SK-N-SH treated with all-trans-retinoic acid at 6 μM for 48 hours (cell line): ENCODE measurements around the gene HCK.

Experiments used
- ATAC-seq: fragments of 200-7000 bp; cut with Tn5 transposase; 3 replicates; pipeline ENCODE4 v1.9.1; 2020; ENCODE audit warnings: mild to moderate bottlenecking, moderate library complexity
- BACH2 ChIP-seq: fragments of 250-450 bp; sonication (Bioruptor Pico); IDR thresholded peaks from 2 replicates; pipeline ENCODE4 v1.9.0; 2021; ENCODE audit warnings: mild to moderate bottlenecking, borderline replicate concordance
- CSDC2 ChIP-seq: fragments of 250-450 bp; sonication (Bioruptor Pico); IDR thresholded peaks from 2 replicates; pipeline ENCODE4 v1.5.0; 2020; ENCODE audit warnings: mild to moderate bottlenecking, moderate library complexity
- ESRRG ChIP-seq: fragments of 250-450 bp; sonication (Bioruptor Pico); IDR thresholded peaks from 2 replicates; pipeline ENCODE4 v1.6.1; 2021; ENCODE audit warnings: mild to moderate bottlenecking
- GLIS3 ChIP-seq: fragments of 250-450 bp; sonication (Bioruptor Pico); IDR thresholded peaks from 2 replicates; pipeline ENCODE4 v1.5.0; 2020; ENCODE audit warnings: mild to moderate bottlenecking, moderate library complexity
- ISL1 ChIP-seq: fragments of 250-450 bp; sonication (Bioruptor Pico); IDR thresholded peaks from 2 replicates; pipeline ENCODE4 v2.1.2; 2022; ENCODE audit warnings: mild to moderate bottlenecking, moderate library complexity
- OSR1 ChIP-seq: fragments of 250-450 bp; sonication (Bioruptor Pico); IDR thresholded peaks from 2 replicates; pipeline ENCODE4 v1.8.0; 2022; ENCODE audit warnings: moderate library complexity, mild to moderate bottlenecking, inconsistent platforms
- PPARA ChIP-seq: fragments of 250-450 bp; sonication (Bioruptor Pico); IDR thresholded peaks from 2 replicates; pipeline ENCODE4 v1.5.0; 2020; ENCODE audit warnings: mild to moderate bottlenecking, borderline replicate concordance
- RARB ChIP-seq: fragments of 250-450 bp; sonication (Bioruptor Pico); IDR thresholded peaks from 2 replicates; pipeline ENCODE4 v1.8.0; 2021; ENCODE audit warnings: mild to moderate bottlenecking, moderate library complexity
- SNAI2 ChIP-seq: fragments of 250-450 bp; sonication (Bioruptor Pico); IDR thresholded peaks from 2 replicates; pipeline ENCODE4 v1.5.0; 2020; ENCODE audit warnings: mild to moderate bottlenecking, moderate library complexity
- TCF4 ChIP-seq: fragments of 250-450 bp; sonication (Bioruptor Pico); IDR thresholded peaks from 2 replicates; pipeline ENCODE4 v1.8.0; 2021; ENCODE audit warnings: mild to moderate bottlenecking, moderate library complexity, borderline replicate concordance
- TOX ChIP-seq: fragments of 250-450 bp; sonication (Bioruptor Pico); IDR thresholded peaks from 2 replicates; pipeline ENCODE4 v1.8.0; 2021; ENCODE audit warnings: mild to moderate bottlenecking, moderate library complexity, borderline replicate concordance
- ZC3H10 ChIP-seq: fragments of 250-450 bp; sonication (Bioruptor Pico); IDR thresholded peaks from 2 replicates; pipeline ENCODE4 v1.5.1; 2021; ENCODE audit warnings: mild to moderate bottlenecking, moderate library complexity
- ZFP30 ChIP-seq: fragments of 450-650 bp; formaldehyde crosslinking; IDR thresholded peaks from 2 replicates; pipeline ENCODE4 v1.5.0; 2022; ENCODE audit warnings: mild to moderate bottlenecking, moderate library complexity
- ZNF565 ChIP-seq: fragments of 450-650 bp; formaldehyde crosslinking; conservative IDR thresholded peaks from 2 replicates; pipeline ENCODE4 v1.5.0; 2020; ENCODE audit warnings: low read depth, mild to moderate bottlenecking, moderate library complexity
- ZNF70 ChIP-seq: fragments of 450-650 bp; formaldehyde crosslinking; IDR thresholded peaks from 2 replicates; pipeline ENCODE4 v1.5.0; 2020; ENCODE audit warnings: mild to moderate bottlenecking, moderate library complexity
- ZNF8 ChIP-seq: fragments of 450-650 bp; formaldehyde crosslinking; IDR thresholded peaks from 2 replicates; pipeline ENCODE4 v1.5.0; 2020; ENCODE audit warnings: mild to moderate bottlenecking, moderate library complexity
- TF ChIP-seq, protein P1 (sequence below): fragments of 250-450 bp; sonication (Bioruptor Pico); IDR thresholded peaks from 2 replicates; pipeline ENCODE4 v1.8.0; 2021; ENCODE audit warnings: low read depth, mild to moderate bottlenecking, moderate library complexity, borderline replicate concordance
- TF ChIP-seq, protein P2 (sequence below): fragments of 250-450 bp; sonication (Bioruptor Pico); IDR thresholded peaks from 2 replicates; pipeline ENCODE4 v1.5.0; 2020; ENCODE audit warnings: mild to moderate bottlenecking, moderate library complexity
- TF ChIP-seq, protein P3 (sequence below): fragments of 250-450 bp; sonication (Bioruptor Pico); IDR thresholded peaks from 2 replicates; pipeline ENCODE4 v1.8.0; 2020; ENCODE audit warnings: mild to moderate bottlenecking, moderate library complexity, borderline replicate concordance
- TF ChIP-seq, protein P4 (sequence below): fragments of 250-450 bp; sonication (Bioruptor Pico); IDR thresholded peaks from 2 replicates; pipeline ENCODE4 v1.5.1; 2021; ENCODE audit warnings: mild to moderate bottlenecking, moderate library complexity

HCK gene

DNA sequence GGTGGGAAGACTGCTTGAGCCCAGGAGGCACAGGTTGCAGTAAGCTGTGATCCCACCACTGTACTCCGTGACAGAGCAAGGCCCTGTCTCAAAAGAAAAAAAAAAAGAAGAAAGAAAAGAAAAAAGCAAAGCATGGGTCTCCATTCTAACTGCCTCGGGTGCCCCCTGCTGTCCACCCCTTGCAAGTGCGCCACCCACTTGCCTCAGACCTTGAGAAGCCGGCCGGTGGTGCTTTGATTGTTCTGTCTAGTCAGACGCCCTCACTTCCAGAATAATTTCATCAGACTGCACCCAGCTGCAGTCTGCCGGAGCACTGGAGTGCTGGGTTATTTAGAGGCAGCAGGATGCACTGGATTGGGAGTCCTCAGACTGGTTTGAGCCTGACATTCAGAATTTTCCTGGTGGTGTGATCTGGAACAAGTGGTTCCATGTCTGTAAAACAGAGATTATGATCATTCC lies 39.9 kb downstream of the HCK start:
- no peak for TF ChIP-seq ZC3H10 (CRISPR knock-in tag)
- TF ChIP-seq ZNF70 (CRISPR knock-in tag), result no peak
- no peak for TF ChIP-seq RARB (CRISPR knock-in tag)
- TF ChIP-seq OSR1, result no peak
- ATAC-seq, result peak; percentile 93

DNA sequence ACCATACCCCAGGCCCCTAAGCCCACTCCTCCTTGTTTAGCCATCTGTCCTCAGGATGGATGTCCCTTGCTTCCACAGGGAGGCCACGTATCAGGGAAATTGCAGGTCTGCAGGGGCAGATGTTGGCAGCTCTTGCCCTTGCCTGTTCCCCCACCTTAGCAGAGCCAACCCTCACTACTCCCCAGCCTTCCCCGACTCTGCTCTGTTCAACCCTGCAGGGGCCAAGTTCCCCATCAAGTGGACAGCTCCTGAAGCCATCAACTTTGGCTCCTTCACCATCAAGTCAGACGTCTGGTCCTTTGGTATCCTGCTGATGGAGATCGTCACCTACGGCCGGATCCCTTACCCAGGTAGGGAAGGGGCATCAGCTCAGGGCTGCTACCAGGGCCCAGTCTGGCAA lies 46.7 kb downstream of the HCK start:
- TF ChIP-seq ISL1 (CRISPR knock-in tag) (no peak), OSR1 (no peak), ZNF8 (CRISPR knock-in tag) (no peak), ZNF70 (CRISPR knock-in tag) (no peak), ZC3H10 (CRISPR knock-in tag) (no peak), BACH2 (no peak), ZNF565 (CRISPR knock-in tag) (no peak), TOX (no peak), SNAI2 (no peak), PPARA (no peak), ESRRG (CRISPR knock-in tag) (no peak), TCF4 (CRISPR knock-in tag) (no peak), GLIS3 (CRISPR knock-in tag) (no peak), CSDC2 (no peak)
- TF ChIP-seq, protein P1, sequence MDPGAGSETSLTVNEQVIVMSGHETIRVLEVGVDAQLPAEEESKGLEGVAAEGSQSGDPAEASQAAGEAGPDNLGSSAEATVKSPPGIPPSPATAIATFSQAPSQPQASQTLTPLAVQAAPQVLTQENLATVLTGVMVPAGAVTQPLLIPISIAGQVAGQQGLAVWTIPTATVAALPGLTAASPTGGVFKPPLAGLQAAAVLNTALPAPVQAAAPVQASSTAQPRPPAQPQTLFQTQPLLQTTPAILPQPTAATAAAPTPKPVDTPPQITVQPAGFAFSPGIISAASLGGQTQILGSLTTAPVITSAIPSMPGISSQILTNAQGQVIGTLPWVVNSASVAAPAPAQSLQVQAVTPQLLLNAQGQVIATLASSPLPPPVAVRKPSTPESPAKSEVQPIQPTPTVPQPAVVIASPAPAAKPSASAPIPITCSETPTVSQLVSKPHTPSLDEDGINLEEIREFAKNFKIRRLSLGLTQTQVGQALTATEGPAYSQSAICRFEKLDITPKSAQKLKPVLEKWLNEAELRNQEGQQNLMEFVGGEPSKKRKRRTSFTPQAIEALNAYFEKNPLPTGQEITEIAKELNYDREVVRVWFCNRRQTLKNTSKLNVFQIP (CRISPR knock-in tag), result no peak
- TF ChIP-seq, protein P2, sequence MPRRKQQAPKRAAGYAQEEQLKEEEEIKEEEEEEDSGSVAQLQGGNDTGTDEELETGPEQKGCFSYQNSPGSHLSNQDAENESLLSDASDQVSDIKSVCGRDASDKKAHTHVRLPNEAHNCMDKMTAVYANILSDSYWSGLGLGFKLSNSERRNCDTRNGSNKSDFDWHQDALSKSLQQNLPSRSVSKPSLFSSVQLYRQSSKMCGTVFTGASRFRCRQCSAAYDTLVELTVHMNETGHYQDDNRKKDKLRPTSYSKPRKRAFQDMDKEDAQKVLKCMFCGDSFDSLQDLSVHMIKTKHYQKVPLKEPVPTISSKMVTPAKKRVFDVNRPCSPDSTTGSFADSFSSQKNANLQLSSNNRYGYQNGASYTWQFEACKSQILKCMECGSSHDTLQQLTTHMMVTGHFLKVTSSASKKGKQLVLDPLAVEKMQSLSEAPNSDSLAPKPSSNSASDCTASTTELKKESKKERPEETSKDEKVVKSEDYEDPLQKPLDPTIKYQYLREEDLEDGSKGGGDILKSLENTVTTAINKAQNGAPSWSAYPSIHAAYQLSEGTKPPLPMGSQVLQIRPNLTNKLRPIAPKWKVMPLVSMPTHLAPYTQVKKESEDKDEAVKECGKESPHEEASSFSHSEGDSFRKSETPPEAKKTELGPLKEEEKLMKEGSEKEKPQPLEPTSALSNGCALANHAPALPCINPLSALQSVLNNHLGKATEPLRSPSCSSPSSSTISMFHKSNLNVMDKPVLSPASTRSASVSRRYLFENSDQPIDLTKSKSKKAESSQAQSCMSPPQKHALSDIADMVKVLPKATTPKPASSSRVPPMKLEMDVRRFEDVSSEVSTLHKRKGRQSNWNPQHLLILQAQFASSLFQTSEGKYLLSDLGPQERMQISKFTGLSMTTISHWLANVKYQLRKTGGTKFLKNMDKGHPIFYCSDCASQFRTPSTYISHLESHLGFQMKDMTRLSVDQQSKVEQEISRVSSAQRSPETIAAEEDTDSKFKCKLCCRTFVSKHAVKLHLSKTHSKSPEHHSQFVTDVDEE (CRISPR knock-in tag), result no peak
- TF ChIP-seq, protein P3, sequence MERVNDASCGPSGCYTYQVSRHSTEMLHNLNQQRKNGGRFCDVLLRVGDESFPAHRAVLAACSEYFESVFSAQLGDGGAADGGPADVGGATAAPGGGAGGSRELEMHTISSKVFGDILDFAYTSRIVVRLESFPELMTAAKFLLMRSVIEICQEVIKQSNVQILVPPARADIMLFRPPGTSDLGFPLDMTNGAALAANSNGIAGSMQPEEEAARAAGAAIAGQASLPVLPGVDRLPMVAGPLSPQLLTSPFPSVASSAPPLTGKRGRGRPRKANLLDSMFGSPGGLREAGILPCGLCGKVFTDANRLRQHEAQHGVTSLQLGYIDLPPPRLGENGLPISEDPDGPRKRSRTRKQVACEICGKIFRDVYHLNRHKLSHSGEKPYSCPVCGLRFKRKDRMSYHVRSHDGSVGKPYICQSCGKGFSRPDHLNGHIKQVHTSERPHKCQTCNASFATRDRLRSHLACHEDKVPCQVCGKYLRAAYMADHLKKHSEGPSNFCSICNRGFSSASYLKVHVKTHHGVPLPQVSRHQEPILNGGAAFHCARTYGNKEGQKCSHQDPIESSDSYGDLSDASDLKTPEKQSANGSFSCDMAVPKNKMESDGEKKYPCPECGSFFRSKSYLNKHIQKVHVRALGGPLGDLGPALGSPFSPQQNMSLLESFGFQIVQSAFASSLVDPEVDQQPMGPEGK (CRISPR knock-in tag), result no peak
- TF ChIP-seq, protein P4, sequence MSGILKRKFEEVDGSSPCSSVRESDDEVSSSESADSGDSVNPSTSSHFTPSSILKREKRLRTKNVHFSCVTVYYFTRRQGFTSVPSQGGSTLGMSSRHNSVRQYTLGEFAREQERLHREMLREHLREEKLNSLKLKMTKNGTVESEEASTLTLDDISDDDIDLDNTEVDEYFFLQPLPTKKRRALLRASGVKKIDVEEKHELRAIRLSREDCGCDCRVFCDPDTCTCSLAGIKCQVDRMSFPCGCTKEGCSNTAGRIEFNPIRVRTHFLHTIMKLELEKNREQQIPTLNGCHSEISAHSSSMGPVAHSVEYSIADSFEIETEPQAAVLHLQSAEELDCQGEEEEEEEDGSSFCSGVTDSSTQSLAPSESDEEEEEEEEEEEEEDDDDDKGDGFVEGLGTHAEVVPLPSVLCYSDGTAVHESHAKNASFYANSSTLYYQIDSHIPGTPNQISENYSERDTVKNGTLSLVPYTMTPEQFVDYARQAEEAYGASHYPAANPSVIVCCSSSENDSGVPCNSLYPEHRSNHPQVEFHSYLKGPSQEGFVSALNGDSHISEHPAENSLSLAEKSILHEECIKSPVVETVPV (CRISPR knock-in tag), result no peak
- ATAC-seq, result no peak

DNA sequence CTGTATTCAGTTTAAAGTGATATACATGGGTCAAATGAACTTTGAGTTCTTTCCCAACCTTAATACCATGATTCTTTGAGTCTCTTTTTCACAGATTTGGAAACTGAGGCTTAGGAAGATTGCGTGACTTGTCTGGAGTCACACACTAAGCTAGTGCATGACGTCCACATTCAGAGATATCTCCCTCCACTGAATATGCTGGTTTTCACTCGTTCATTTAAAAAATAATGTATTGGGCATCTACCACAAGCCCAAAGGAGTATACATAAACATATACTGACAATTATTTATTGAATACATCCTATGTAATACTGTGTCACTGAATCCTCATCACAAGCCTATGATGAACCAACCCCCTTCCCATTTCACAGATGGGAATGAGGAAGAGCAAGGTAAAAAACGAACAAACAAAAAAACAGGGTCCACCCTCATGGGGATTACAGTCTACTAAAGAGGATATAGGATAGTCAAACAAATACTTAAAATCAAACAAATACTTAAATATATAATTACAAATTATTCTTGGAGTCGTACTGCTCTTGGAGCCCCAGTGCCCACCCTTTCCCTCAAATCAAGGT lies 56.9 kb downstream of the HCK start:
- TF ChIP-seq BACH2 (no peak), ISL1 (CRISPR knock-in tag) (no peak), TOX (no peak), ZFP30 (CRISPR knock-in tag) (no peak)
- TF ChIP-seq, protein P3 (CRISPR knock-in tag), result no peak
- TF ChIP-seq, all 23 proteins: peak for 0
- ATAC-seq, result no peak
